Panc1 (cell line): Measurements from ENCODE around the gene IL13. TPM values are rescaled to one million over a fixed set of nuclear protein-coding genes. Genes with fewer than 3 reads are reported as not detected.
"Not testable (repeated sequence)": the region's sequence is repeated elsewhere in the genome, so short reads cannot be mapped to it uniquely, and the experiment has no call there.

ENCODE experiments used
- ATAC-seq: fragments of 200-7000 bp; cut with Tn5 transposase; 2 replicates; pipeline ENCODE4 v1.9.1; 2020; ENCODE audit warnings: mild to moderate bottlenecking, moderate library complexity
- BruUV-seq: library from RNA; stranded (reverse); fragments of 400-500 nt; replicated peaks from 2 replicates; lab custom pipeline; 2021; lab: Mats Ljungman, UMichigan
- CTCF ChIA-PET: fragments of 300-600 bp; sonication (Branson Sonifier 250); formaldehyde crosslinking; loops from one replicate; lab custom pipeline; 2022; ENCODE audit warnings: antibody characterized with exemption; lab: Charles Lee
- POLR2A ChIA-PET: fragments of 300-600 bp; sonication (Branson Sonifier 250); formaldehyde crosslinking; loops from one replicate; lab custom pipeline; 2022; ENCODE audit warnings: antibody characterized with exemption; lab: Charles Lee
- DNase-seq: peaks from one replicate; pipeline ENCODE4 v3.0.0-alpha.2; 2010; ENCODE audit warnings: low read depth, low spot score
- H3K27ac ChIP-seq: 2 replicates; pipeline ENCODE4 v1.5.1; 2011; ENCODE audit warnings: mild to moderate bottlenecking, low read length, inconsistent platforms
- H3K27me3 ChIP-seq: fragments of 200-500 bp; sonication (Bioruptor generic); 2 replicates; pipeline ENCODE4 v1.6.0; 2014; ENCODE audit warnings: low read length, inconsistent platforms; ENCODE audit not compliant: control insufficient read depth, insufficient read depth
- H3K36me3 ChIP-seq: fragments of 200-500 bp; sonication (Bioruptor generic); 2 replicates; pipeline ENCODE4 v1.5.1; 2014; ENCODE audit warnings: inconsistent platforms, mild to moderate bottlenecking, low read length, moderate library complexity; ENCODE audit not compliant: control insufficient read depth, insufficient read depth
- H3K4me1 ChIP-seq: 2 replicates; pipeline ENCODE4 v1.5.1; 2011; ENCODE audit warnings: inconsistent platforms, mild to moderate bottlenecking, low read length, moderate library complexity; ENCODE audit not compliant: control insufficient read depth, insufficient read depth
- H3K4me3 ChIP-seq, 2 experiments: 2 replicates each; pipeline ENCODE4 v1.5.1; 2011 to 2012; ENCODE audit warnings: low read depth in 2 of 2, low read length in 2 of 2, mild to moderate bottlenecking in 2 of 2, inconsistent platforms in 1 of 2, moderate library complexity in 1 of 2
- H3K9me3 ChIP-seq: fragments of 200-500 bp; sonication (Bioruptor generic); 2 replicates; pipeline ENCODE4 v1.5.1; 2014; ENCODE audit warnings: low read depth, mild to moderate bottlenecking, inconsistent platforms, low read length, moderate library complexity; ENCODE audit not compliant: control insufficient read depth, insufficient read depth
- POLR2AphosphoS5 ChIP-seq: IDR thresholded peaks from 2 replicates; pipeline ENCODE4 v1.6.1; 2012; ENCODE audit warnings: mild to moderate bottlenecking, low read depth, low read length, moderate library complexity
- SIN3A ChIP-seq: IDR thresholded peaks from 2 replicates; pipeline ENCODE4 v1.6.1; 2012; ENCODE audit warnings: low read depth, mild to moderate bottlenecking, low read length, moderate library complexity, borderline replicate concordance; ENCODE audit not compliant: insufficient read depth
- TCF7L2 ChIP-seq: IDR thresholded peaks from 2 replicates; pipeline ENCODE4 v1.6.1; 2011; ENCODE audit warnings: mild to moderate bottlenecking, low read depth, low read length, inconsistent platforms
- in situ Hi-C: cut with HindIII; loops from 2 replicates; pipeline ENCODE4 v1.10.0; 2016; ENCODE audit warnings: low sequenced_read_pairs, low pct_unique_long_range_greater_than_20kb
- intact Hi-C: fragments of 100-400 bp; cut with micrococcal nuclease; formaldehyde crosslinking; loops from one replicate; pipeline ENCODE4 v1.10.0; 2022; ENCODE audit not compliant: unreplicated experiment
- total RNA-seq: library from RNA; stranded (reverse); gene quantifications from one replicate; pipeline ENCODE4 v1.2.1, GENCODE V29; 2021; ENCODE audit not compliant: unreplicated experiment
- TF ChIP-seq, protein P1 (sequence below): fragments of 450-650 bp; IDR thresholded peaks from 2 replicates; pipeline ENCODE4 v1.5.1; 2017; ENCODE audit warnings: mild to moderate bottlenecking
- TF ChIP-seq, protein P2 (sequence below), 2 experiments: IDR thresholded peaks; 2 replicates each; pipeline ENCODE4 v1.6.1; 2011 to 2012; ENCODE audit warnings: low read depth in 2 of 2, control low read depth in 1 of 2, low read length in 1 of 2, mild to moderate bottlenecking in 1 of 2, moderate library complexity in 1 of 2; ENCODE audit not compliant: insufficient read depth in 1 of 2

Gene IL13
- total RNA-seq, 1 experiment from 2014 or later, result not detected

DNA sequence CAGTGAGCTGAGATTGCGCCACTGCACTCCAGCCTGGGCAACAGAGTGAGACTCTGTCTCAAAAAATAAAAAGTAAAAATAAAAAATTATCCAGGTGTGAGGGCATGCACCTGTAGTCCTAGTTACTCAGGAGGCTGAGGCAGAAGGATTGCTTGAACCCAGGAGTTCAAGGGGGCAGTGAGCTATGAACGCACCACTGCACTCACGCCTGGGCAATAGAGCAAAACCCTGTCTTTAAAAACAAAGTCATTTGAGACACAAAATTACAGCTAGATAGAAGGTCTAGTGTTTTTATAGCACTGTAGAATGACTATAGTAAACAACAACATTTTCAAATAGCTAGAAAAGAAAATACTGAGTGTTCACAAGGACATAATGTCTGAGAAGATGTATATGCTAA is 32.2 kb downstream of the IL13 start:
- no peaks in the 10 kb centered on the region for H3K27me3 ChIP-seq
- no peaks in the 10 kb centered on the region for H3K4me1 ChIP-seq
- TF ChIP-seq, protein P1, sequence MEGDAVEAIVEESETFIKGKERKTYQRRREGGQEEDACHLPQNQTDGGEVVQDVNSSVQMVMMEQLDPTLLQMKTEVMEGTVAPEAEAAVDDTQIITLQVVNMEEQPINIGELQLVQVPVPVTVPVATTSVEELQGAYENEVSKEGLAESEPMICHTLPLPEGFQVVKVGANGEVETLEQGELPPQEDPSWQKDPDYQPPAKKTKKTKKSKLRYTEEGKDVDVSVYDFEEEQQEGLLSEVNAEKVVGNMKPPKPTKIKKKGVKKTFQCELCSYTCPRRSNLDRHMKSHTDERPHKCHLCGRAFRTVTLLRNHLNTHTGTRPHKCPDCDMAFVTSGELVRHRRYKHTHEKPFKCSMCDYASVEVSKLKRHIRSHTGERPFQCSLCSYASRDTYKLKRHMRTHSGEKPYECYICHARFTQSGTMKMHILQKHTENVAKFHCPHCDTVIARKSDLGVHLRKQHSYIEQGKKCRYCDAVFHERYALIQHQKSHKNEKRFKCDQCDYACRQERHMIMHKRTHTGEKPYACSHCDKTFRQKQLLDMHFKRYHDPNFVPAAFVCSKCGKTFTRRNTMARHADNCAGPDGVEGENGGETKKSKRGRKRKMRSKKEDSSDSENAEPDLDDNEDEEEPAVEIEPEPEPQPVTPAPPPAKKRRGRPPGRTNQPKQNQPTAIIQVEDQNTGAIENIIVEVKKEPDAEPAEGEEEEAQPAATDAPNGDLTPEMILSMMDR, result no peak
- TF ChIP-seq SIN3A, result no peak
- TF ChIP-seq, protein P2, sequence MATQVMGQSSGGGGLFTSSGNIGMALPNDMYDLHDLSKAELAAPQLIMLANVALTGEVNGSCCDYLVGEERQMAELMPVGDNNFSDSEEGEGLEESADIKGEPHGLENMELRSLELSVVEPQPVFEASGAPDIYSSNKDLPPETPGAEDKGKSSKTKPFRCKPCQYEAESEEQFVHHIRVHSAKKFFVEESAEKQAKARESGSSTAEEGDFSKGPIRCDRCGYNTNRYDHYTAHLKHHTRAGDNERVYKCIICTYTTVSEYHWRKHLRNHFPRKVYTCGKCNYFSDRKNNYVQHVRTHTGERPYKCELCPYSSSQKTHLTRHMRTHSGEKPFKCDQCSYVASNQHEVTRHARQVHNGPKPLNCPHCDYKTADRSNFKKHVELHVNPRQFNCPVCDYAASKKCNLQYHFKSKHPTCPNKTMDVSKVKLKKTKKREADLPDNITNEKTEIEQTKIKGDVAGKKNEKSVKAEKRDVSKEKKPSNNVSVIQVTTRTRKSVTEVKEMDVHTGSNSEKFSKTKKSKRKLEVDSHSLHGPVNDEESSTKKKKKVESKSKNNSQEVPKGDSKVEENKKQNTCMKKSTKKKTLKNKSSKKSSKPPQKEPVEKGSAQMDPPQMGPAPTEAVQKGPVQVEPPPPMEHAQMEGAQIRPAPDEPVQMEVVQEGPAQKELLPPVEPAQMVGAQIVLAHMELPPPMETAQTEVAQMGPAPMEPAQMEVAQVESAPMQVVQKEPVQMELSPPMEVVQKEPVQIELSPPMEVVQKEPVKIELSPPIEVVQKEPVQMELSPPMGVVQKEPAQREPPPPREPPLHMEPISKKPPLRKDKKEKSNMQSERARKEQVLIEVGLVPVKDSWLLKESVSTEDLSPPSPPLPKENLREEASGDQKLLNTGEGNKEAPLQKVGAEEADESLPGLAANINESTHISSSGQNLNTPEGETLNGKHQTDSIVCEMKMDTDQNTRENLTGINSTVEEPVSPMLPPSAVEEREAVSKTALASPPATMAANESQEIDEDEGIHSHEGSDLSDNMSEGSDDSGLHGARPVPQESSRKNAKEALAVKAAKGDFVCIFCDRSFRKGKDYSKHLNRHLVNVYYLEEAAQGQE (IDR thresholded peaks at IDR 0.05; ENCODE audit: insufficient read depth in 1 of 2, low read depth in 2 of 2, low read length in 1 of 2), result no peak
- no peak for TF ChIP-seq POLR2AphosphoS5
- TF ChIP-seq TCF7L2, result no peak
- H3K4me3 ChIP-seq, result no peak overlapping the region
- ChIA-PET CTCF (interaction anchor here (0.5 to 0.6 kb wide), 3 partner anchors 11 to 322 kb away, joined by 3 to 4 read pairs (median 3); no protein-coding TSS in a partner anchor), POLR2A (no interaction called here)
- no peaks in the 10 kb centered on the region for H3K36me3 ChIP-seq
- ATAC-seq, result no peak
- intact Hi-C loops, result no loop called here
- H3K9me3 ChIP-seq, result no peaks in the 10 kb centered on the region
- no peak overlapping the region for H3K27ac ChIP-seq
- BruUV-seq, result no TSS peak
- in situ Hi-C loops, result no loop called here
- DNase-seq, result no peak

DNA sequence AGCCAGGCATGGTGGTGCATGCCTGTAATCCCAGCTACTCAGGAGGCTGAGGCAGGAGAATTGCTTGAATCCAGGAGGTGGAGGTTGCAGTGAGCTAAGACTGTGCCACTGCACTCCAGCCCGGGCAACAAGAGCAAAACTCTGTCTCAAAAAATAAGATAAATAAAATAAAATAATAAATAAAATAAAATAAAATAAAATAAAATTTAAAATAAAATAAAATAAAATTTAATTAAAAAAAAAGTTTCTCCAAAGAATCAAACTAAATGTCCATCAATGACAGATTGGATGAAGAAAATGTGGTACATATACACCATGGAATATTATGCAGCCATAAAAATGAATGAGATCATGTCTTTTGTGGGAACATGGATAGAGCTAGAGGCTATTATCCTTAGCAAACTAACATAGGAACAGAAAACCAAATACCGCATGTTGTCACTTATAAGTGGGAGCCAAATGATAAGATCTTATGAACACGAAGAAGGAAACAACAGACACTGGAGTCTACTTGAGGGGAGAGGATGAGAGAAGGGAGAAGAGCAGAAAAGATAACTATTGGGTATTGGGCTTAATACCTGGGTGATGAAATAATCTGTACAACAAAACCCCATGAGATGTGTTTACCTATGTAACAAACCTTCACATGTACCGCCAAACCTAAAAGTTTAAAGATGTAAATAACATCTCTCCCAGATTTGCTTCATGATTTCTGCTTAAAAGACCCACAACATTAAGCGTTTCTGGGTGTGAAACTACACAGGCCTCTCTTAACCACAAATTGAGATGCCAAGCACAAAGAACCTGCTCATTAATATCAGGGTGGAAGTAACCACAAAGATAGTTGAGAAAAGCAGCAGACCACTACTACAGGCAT is 34.0 kb downstream of the IL13 start:
- BruUV-seq, H3K4me3 ChIP-seq, intact Hi-C loops, H3K4me1 ChIP-seq, POLR2A ChIA-PET, H3K27ac ChIP-seq, H3K9me3 ChIP-seq, DNase-seq, ATAC-seq, in situ Hi-C loops, H3K36me3 ChIP-seq, H3K27me3 ChIP-seq: not testable (repeated sequence)
- CTCF ChIA-PET, result interaction anchor here (1.2 kb wide), 1 partner anchor 117 kb away, joined by 3 read pairs; no protein-coding TSS in a partner anchor

DNA sequence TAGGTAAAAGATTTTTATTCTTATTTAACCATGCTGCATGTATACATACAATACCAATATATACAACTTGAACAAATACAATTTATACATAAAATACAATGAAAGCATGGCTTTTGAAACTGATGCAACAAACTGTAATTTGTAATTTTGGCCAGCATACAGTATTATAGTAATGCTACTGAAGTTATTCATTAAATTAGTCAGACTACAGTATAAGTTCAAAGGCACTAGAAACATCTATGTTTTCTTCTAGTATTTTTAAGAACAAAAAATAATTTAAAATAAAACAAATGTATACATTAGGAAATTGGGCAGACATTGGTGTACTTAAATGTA is 34.6 kb downstream of the IL13 start:
- no peak overlapping the region for H3K4me3 ChIP-seq
- no peaks in the 10 kb centered on the region for H3K36me3 ChIP-seq
- ChIA-PET CTCF (no interaction called here), POLR2A (no interaction called here)
- TF ChIP-seq POLR2AphosphoS5, result no peak
- no peak for TF ChIP-seq SIN3A
- TF ChIP-seq, protein P1, result no peak
- no peak for TF ChIP-seq TCF7L2
- TF ChIP-seq, protein P2 (IDR thresholded peaks at IDR 0.05; ENCODE audit: insufficient read depth in 1 of 2, low read depth in 2 of 2, low read length in 1 of 2), result no peak
- no peaks in the 10 kb centered on the region for H3K9me3 ChIP-seq
- H3K27me3 ChIP-seq, result no peaks in the 10 kb centered on the region
- H3K4me1 ChIP-seq, result no peaks in the 10 kb centered on the region
- BruUV-seq, result no TSS peak
- in situ Hi-C loops (no loop called here), intact Hi-C loops (no loop called here)
- ATAC-seq, result no peak
- H3K27ac ChIP-seq, result no peak overlapping the region; the same call in 1 of the 2 replicates
- DNase-seq, result no peak
